CD4-positive, alpha-beta T cell treated with Interleukin-6 at 100 ng/mL for 8 hours (primary cell): Measurements from ENCODE around the gene NPNT.

Experiments used
- DNase-seq: peaks from one replicate; pipeline ENCODE4 v3.0.0-alpha.2; 2020; ENCODE audit warnings: mixed read lengths, low spot score

Gene NPNT

GRCh38 chr4:105970371-105970770 is 75.1 kb downstream of the NPNT start:
- DNase-seq: no peak

GRCh38 chr4:105971036-105971435 is 75.8 kb downstream of the NPNT start:
- no peak for DNase-seq

- DNase-seq: no peak
Observed at GRCh38 chr4:105972946-105973621, 77.8 kb downstream of the NPNT start.

GRCh38 chr4:105976915-105977314 is 81.6 kb downstream of the NPNT start:
- DNase-seq: no peak

GRCh38 chr4:105978684-105979296 is 83.5 kb downstream of the NPNT start:
- DNase-seq: no peak

- no peak for DNase-seq
Observed at GRCh38 chr4:105979506-105979905, 84.2 kb downstream of the NPNT start.

- DNase-seq: no peak
Observed at GRCh38 chr4:105988671-105989070, 93.4 kb downstream of the NPNT start.

- no peak for DNase-seq
Observed at GRCh38 chr4:105989485-105990242, 94.4 kb downstream of the NPNT start.

- no peak for DNase-seq
Observed at GRCh38 chr4:105990933-105991332, 95.7 kb downstream of the NPNT start.

GRCh38 chr4:105991726-105992125 is 96.5 kb downstream of the NPNT start:
- DNase-seq: no peak

GRCh38 chr4:105992641-105993305 is 97.5 kb downstream of the NPNT start:
- no peak for DNase-seq

GRCh38 chr4:105994061-105994460 is 98.8 kb downstream of the NPNT start:
- DNase-seq: no peak

- DNase-seq: no peak
Observed at GRCh38 chr4:105994841-105995501, 99.7 kb downstream of the NPNT start.

GRCh38 chr4:105996845-105997244 is 101.6 kb downstream of the NPNT start:
- DNase-seq: no peak

- DNase-seq: no peak
Observed at GRCh38 chr4:105998171-105999063, 103.1 kb downstream of the NPNT start.

GRCh38 chr4:106002994-106003393 is 107.7 kb downstream of the NPNT start:
- DNase-seq: no peak

GRCh38 chr4:106010761-106011160 is 115.5 kb downstream of the NPNT start:
- DNase-seq: no peak

- no peak for DNase-seq
Observed at GRCh38 chr4:106011387-106011786, 116.1 kb downstream of the NPNT start.

- DNase-seq: no peak
Observed at GRCh38 chr4:106017975-106018374, 122.7 kb downstream of the NPNT start.

GRCh38 chr4:106019771-106020170 is 124.5 kb downstream of the NPNT start:
- no peak for DNase-seq
